Stimulated activated CD4-positive, alpha-beta T cell treated with anti-CD3 and anti-CD28 coated beads, Interleukin-2, amount 100 ng/mL, for 4 hours (primary cell): ENCODE measurements around the gene SCN4B.

Experiments
- DNase-seq: peaks from one replicate; pipeline ENCODE4 v3.0.0-alpha.2; 2020; ENCODE audit warnings: low read depth

Gene SCN4B

DNA sequence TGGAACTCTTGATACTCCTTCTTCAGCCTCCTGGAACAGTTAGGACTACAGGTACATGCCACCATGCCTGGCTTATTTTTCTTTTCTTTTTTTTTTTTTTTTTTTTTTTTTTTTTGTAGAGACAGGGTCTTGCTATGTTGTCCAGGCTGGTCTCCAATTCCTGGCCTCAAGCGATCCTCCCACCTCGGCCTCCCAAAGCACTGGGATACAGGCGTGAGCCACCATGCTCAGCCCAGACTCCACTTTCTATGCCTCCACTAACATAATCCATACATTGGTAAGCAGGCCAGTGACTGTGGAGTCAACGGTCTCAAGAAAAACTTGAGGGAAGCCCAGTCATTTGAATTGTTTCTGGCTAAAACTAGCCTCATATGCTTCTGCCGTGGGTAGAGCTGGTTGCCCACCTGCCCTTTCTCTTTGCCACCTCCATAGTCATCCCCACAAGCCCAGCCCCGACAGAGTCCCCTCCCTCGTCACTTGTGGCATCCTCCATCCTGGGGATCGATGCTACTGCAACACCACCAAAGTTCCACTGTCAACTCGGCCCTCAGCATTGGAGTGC is 21.5 kb upstream of the SCN4B start:
- no peak for DNase-seq

GRCh38 chr11:118172356-118172755 is 19.7 kb upstream of the SCN4B start:
- DNase-seq = no peak

- peak; percentile 53 for DNase-seq
These were observed 18.8 kb upstream of the SCN4B start for GRCh38 chr11:118171269-118172062.

DNA sequence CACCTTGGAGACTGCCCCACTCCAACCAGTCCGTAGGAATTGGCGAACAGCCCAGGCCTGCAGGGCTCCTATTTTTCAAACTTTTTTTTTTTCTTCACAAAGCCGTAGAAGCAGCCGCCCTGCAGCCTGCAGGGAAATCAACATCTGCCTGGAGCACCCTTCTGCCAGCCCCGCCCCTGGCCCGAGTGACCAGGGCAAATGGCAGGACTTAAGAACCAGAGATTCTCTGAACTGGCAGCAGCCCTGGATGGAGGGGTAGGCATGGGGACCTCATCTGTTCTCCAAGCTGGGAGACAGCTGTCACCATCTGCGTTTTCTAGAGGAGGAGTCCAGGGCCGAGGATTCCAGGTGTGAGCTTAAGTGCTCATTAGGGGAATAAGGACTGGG is 18.3 kb upstream of the SCN4B start:
- DNase-seq = no peak

- no peak for DNase-seq
These were observed 17.6 kb upstream of the SCN4B start for GRCh38 chr11:118170231-118170630.

GRCh38 chr11:118169300-118170140 is 16.9 kb upstream of the SCN4B start:
- DNase-seq = no peak

DNA sequence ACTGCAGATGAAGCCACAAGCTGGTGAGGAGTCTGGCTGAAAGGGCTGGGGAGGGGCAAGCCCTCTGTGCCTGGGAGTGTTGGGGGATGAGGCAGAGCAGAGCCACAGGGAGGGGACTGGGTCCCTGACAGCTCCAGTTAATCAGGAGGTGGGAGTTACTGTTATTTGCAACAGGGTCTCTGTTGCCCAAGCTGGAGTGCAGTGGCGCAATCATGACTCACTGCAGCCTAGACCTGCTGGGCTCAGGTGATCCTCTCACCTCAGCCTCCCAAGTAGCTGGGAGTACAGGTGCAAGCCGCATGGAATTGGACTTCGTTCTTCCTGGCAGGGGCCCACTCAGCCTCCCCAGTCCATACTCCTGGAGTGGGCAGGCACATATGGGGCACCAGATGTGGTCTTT is 16.1 kb upstream of the SCN4B start:
- DNase-seq = no peak

GRCh38 chr11:118168316-118168715 is 15.7 kb upstream of the SCN4B start:
- no peak for DNase-seq

DNA sequence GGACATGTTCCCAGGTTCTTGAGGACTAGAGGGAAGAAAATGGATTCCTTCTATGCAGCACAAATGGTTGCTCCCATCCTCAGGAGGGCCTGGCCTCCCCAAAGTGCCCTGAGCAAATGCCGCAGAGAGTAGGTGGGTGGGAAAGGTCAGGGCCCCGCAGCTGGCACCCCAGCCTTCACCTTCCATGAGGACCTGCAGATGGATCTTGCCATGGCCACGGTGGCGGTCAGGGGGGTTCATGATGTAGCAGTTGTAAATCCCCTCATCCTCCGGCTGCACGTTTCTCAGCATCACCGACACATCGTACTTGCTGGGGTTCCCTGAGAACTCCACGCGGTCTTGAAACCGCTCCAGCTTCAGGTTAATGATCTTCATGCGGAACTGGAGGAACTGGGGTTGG is 15.3 kb upstream of the SCN4B start:
- DNase-seq = no peak

DNA sequence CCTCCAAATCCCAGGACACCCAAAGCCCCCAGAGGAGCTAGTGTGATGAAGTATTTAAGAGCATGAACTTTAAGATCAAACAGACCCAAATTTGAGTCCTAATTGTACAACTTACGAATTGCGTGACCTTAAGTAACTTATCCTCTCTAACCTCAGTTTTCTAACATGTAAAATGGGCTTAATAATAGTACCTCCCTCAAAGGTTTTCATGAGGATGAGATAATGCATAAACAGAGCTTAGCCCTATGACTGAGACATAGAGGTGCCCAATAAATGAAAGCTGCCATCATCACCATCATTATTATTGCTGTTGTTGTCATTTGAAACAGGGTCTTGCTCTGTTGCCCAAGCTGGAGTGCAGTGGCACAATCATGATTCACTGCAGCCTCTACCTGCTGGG is 14.6 kb upstream of the SCN4B start:
- DNase-seq = no peak

GRCh38 chr11:118166641-118167040 is 14.0 kb upstream of the SCN4B start:
- no peak for DNase-seq

GRCh38 chr11:118164885-118165284 is 12.3 kb upstream of the SCN4B start:
- no peak for DNase-seq

DNA sequence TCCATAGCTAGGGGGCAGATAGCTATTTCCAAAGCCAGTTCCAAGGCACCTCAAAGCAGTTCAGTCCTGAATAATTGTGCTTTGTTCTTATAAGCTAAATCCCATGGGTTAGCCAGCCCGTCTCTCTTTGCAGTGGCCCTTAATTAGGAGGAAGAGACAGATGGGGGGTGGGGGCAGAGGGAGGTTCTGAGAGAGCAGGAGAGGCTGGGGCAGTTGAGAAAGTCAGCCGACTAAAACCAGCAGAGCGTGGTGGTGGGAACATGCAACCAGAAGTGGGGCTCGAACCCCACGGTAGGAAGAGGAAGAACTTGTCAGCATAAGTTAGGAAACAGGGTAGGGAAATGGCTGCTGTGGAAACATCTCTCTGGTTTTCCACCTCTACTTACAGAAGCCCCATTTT is 10.9 kb upstream of the SCN4B start:
- no peak for DNase-seq

- DNase-seq = no peak
These were observed 10.2 kb upstream of the SCN4B start for GRCh38 chr11:118162846-118163245.

DNA sequence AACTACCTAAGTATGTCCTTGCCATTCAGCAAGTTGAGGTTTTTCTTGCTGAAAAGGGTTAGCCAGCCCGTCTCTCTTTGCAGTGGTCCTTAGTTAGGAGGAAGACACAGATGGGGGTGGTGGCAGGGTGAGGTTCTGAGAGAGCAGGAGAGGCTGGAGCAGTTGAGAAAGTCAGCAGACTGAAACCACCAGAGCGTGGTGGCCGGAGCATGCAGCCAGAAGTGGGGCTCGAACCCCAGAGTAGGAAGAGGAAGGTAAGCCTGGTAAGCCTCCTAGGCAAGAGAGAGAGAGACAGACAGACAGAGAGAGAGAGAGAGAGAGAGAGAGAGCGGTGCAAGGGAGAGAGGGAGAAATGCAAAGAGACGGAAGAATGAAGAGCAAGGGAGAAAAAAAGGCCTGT is 9.2 kb upstream of the SCN4B start:
- DNase-seq = no peak

- DNase-seq = no peak
These were observed 4.7 kb upstream of the SCN4B start for GRCh38 chr11:118157186-118157895.

- no peak for DNase-seq
These were observed 4.0 kb upstream of the SCN4B start for GRCh38 chr11:118156531-118157185.

DNA sequence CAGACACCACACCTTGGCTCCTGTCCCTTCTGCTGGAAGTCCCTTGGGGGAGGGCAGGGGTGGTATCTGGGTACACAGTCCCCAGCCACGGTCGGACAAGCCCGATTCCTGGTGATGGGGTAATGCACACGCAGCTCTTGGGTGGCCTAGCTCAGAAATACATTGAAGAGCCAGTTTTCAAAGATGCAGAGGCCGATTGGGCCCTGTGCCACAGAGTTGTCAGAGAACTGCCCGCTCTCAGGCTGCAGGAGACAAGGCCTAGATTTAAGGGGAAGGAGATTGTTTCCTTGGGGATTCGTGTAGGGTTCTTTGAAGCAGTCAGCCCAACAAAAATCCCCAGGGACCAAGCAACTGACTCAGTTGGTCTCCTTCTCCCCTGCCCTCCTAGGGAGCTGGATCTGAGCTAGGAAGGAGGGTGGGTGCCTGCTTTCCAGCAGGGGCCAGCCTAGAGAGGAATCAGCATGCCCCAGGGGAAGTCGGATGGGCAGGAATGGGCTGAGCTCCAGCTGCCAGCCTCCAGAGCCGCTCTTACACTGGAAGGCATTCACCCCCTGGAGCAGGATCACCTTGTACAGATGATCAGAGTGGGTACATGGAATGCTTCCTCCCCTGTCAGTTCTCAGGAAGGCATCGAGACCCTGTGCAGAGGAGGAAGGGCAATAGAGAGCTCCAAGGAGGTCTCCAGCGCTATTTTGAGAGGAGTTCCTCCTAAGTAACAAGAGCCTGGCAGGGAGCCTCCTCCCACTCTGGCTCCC is 3.3 kb upstream of the SCN4B start:
- no peak for DNase-seq

DNA sequence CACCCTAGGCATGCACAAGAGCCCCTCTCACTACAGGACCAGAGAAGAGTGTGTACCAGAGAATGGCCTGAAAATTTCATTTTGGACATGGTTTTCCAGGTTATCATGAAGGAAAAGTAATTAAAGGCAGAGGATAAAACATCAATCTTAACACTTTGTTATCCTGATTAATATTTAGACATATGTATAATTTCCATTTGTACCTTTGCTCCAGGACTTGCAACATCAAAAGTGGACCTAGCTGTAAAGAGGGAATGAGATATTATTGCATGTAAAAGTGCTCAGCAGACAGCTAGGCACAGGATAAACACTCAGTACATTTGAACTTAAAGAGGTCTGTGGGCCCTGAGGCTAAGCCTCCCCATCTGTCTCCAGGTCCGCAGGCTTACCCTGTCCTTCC is 2.0 kb upstream of the SCN4B start:
- DNase-seq = no peak

- no peak for DNase-seq
These were observed 1.4 kb upstream of the SCN4B start for GRCh38 chr11:118153976-118154375.

GRCh38 chr11:118153516-118153915 is 893 bp upstream of the SCN4B start:
- DNase-seq = no peak
